Activated CD8-positive, alpha-beta T cell treated with anti-CD3 and anti-CD28 coated beads for 36 hours (primary cell): ENCODE results near the gene C1QL4. TPM values are rescaled to one million over a fixed set of nuclear protein-coding genes. Genes with fewer than 3 reads are reported as not detected.

ENCODE experiments used
- ATAC-seq: fragments of 200-7000 bp; cut with Tn5 transposase; one replicate; pipeline ENCODE4 v1.10.0; 2021; ENCODE audit warnings: mild to moderate bottlenecking, moderate library complexity
- CTCF ChIA-PET: fragments of 350-600 bp; sonication (Branson Sonifier 250); formaldehyde crosslinking; loops from one replicate; lab custom pipeline; 2021; ENCODE audit warnings: antibody characterized with exemption; lab: Charles Lee
- POLR2A ChIA-PET: fragments of 350-600 bp; sonication (Branson Sonifier 250); formaldehyde crosslinking; loops from one replicate; lab custom pipeline; 2021; ENCODE audit warnings: antibody characterized with exemption; lab: Charles Lee
- DNase-seq: peaks from one replicate; pipeline ENCODE4 v3.0.0-alpha.2; 2020
- H3K27ac Mint-ChIP-seq: one replicate; pipeline ENCODE4 v1.8.0; 2021; ENCODE audit warnings: mild to moderate bottlenecking, mixed read lengths
- H3K27me3 Mint-ChIP-seq: one replicate; pipeline ENCODE4 v1.8.0; 2021; ENCODE audit warnings: mixed read lengths
- H3K36me3 Mint-ChIP-seq: one replicate; pipeline ENCODE4 v1.8.0; 2021; ENCODE audit warnings: low read depth, mixed read lengths
- H3K4me1 Mint-ChIP-seq: one replicate; pipeline ENCODE4 v1.8.0; 2021; ENCODE audit warnings: low read depth, mixed read lengths
- H3K4me3 Mint-ChIP-seq: one replicate; pipeline ENCODE4 v1.8.0; 2021; ENCODE audit warnings: mild to moderate bottlenecking, moderate library complexity, mixed read lengths
- H3K9me3 Mint-ChIP-seq: one replicate; pipeline ENCODE4 v1.8.0; 2021; ENCODE audit warnings: mixed read lengths
- intact Hi-C: fragments of 100-400 bp; cut with micrococcal nuclease; formaldehyde crosslinking; loops from one replicate; pipeline ENCODE4 v1.10.0; 2022
- total RNA-seq, 2 experiments: library from RNA; stranded (reverse); gene quantifications; one replicate each; pipeline ENCODE4 v1.2.3, GENCODE V29; 2021
- TF ChIP-seq, protein P1 (sequence below): fragments of 200-600 bp; IDR thresholded peaks from one replicate; pipeline ENCODE4 v1.8.0; 2022; ENCODE audit warnings: antibody characterized with exemption, mild to moderate bottlenecking

Gene C1QL4
- total RNA-seq, 2 experiments from 2014 or later, result not detected

DNA sequence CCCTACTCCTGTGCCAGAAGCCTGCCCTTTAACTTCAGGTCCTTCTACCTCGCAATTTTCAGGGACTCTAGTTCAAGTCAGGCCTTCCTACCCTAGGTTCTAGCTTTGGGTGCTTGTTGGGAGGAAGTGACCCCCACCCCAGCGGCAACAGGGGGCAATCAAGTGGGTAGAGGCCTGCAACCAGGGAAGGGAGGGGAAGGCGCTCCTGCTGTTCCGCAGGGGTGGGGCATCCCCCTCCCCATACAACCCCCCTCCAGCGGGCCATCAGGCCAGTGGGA, 42.2 kb downstream of the C1QL4 start:
- POLR2A ChIA-PET, result interaction anchor here (1.0 to 1.6 kb wide), 6 partner anchors 9 to 54 kb away, joined by 3 to 6 read pairs (median 4); partner anchors contain the start of genes TROAP and TUBA1C
- Mint-ChIP-seq H3K4me3 (no peak overlapping the region), H3K9me3 (no peaks in the 10 kb centered on the region), H3K36me3 (no peaks in the 10 kb centered on the region), H3K4me1 (peaks cover 13% of the 10 kb centered on the region), H3K27ac (no peak overlapping the region), H3K27me3 (peaks cover 49% of the 10 kb centered on the region)
- TF ChIP-seq, protein P1, sequence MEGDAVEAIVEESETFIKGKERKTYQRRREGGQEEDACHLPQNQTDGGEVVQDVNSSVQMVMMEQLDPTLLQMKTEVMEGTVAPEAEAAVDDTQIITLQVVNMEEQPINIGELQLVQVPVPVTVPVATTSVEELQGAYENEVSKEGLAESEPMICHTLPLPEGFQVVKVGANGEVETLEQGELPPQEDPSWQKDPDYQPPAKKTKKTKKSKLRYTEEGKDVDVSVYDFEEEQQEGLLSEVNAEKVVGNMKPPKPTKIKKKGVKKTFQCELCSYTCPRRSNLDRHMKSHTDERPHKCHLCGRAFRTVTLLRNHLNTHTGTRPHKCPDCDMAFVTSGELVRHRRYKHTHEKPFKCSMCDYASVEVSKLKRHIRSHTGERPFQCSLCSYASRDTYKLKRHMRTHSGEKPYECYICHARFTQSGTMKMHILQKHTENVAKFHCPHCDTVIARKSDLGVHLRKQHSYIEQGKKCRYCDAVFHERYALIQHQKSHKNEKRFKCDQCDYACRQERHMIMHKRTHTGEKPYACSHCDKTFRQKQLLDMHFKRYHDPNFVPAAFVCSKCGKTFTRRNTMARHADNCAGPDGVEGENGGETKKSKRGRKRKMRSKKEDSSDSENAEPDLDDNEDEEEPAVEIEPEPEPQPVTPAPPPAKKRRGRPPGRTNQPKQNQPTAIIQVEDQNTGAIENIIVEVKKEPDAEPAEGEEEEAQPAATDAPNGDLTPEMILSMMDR, result no peak
- ATAC-seq (no peak), DNase-seq (no peak)
- CTCF ChIA-PET, result interaction anchor here (0.6 to 13.6 kb wide), 14 partner anchors 9 to 206 kb away, joined by 3 to 115 read pairs (median 12); partner anchors contain the start of genes C1QL4, DNAJC22 and TROAP
- intact Hi-C loops, result no loop called here

GRCh38 chr12:49294086-49294803, 42.7 kb downstream of the C1QL4 start:
- TF ChIP-seq, protein P1, result no peak
- no peaks in the 10 kb centered on the region for H3K9me3 Mint-ChIP-seq
- H3K4me1 Mint-ChIP-seq, result peaks cover 13% of the 10 kb centered on the region
- H3K4me3 Mint-ChIP-seq, result no peak overlapping the region
- DNase-seq, result no peak
- H3K36me3 Mint-ChIP-seq, result no peaks in the 10 kb centered on the region
- H3K27ac Mint-ChIP-seq, result no peak overlapping the region
- H3K27me3 Mint-ChIP-seq, result peaks cover 49% of the 10 kb centered on the region
- ChIA-PET CTCF (interaction anchor here (0.6 to 13.6 kb wide), 13 partner anchors 8 to 206 kb away, joined by 3 to 115 read pairs (median 13); partner anchors contain the start of genes C1QL4, DNAJC22 and TROAP), POLR2A (interaction anchor here (1.0 to 1.9 kb wide), 7 partner anchors 9 to 48 kb away, joined by 3 to 6 read pairs (median 4); partner anchors contain the start of genes TROAP and TUBA1C)
- ATAC-seq, result no peak
- intact Hi-C loops, result no loop called here

- H3K36me3 Mint-ChIP-seq, result no peaks in the 10 kb centered on the region
- ATAC-seq (no peak), DNase-seq (no peak)
- H3K4me3 Mint-ChIP-seq, result no peak overlapping the region
- ChIA-PET POLR2A (interaction anchor here (1.6 to 1.9 kb wide), 2 partner anchors 39 to 49 kb away, joined by 4 to 5 read pairs; no protein-coding TSS in a partner anchor), CTCF (interaction anchor here (1.0 to 13.6 kb wide), 8 partner anchors 9 to 66 kb away, joined by 3 to 145 read pairs (median 72); partner anchors contain the start of gene DNAJC22)
- H3K9me3 Mint-ChIP-seq, result no peaks in the 10 kb centered on the region
- H3K27ac Mint-ChIP-seq, result no peak overlapping the region
- H3K4me1 Mint-ChIP-seq, result peaks cover 13% of the 10 kb centered on the region
- intact Hi-C loops, result no loop called here
- peaks cover 43% of the 10 kb centered on the region for H3K27me3 Mint-ChIP-seq
- TF ChIP-seq, protein P1, result no peak
These were observed 43.7 kb downstream of the C1QL4 start for GRCh38 chr12:49293056-49293956.

DNA sequence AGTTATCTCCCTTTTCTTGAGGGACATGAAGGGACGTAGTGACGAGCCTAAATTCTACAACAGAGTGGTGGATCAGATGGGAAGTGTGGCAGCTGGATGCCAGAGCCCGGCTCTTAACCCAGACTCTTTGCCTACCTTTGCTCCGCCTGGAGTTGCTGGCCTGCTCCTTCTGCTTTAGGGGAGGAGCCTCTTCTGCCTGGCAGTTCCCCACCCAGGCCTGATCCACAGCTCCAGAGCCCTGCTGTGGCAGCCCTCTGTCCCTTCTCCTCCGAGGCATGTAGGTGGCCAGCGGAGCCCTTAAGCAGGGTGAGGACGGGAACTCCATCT, 44.3 kb downstream of the C1QL4 start:
- ChIA-PET CTCF (interaction anchor here (2.4 to 13.6 kb wide), 5 partner anchors 12 to 66 kb away, joined by 9 to 145 read pairs (median 115); partner anchors contain the start of gene DNAJC22), POLR2A (interaction anchor here (0.7 to 1.9 kb wide), 3 partner anchors 27 to 49 kb away, joined by 3 to 5 read pairs (median 4); no protein-coding TSS in a partner anchor)
- no peak overlapping the region for H3K27ac Mint-ChIP-seq
- H3K4me3 Mint-ChIP-seq, result no peak overlapping the region
- H3K4me1 Mint-ChIP-seq, result peaks cover 13% of the 10 kb centered on the region
- no peak for ATAC-seq
- DNase-seq, result no peak
- intact Hi-C loops, result no loop called here
- TF ChIP-seq, protein P1, result no peak
- no peaks in the 10 kb centered on the region for H3K36me3 Mint-ChIP-seq
- H3K27me3 Mint-ChIP-seq, result peaks cover 43% of the 10 kb centered on the region
- no peaks in the 10 kb centered on the region for H3K9me3 Mint-ChIP-seq
